Measurements from ENCODE around the gene ALOXE3.

ALOXE3 gene

GRCh38 chr17:8117980-8118768 is at the start of gene ALOXE3:
TSS of gene ALOXE3 (minus strand) at chr17:8118514. CDS start at chr17:8117990, 524 bp downstream.
- DNase-seq: no peak

GRCh38 chr17:8167526-8167925 is 49.2 kb upstream of the ALOXE3 start:
- DNase-seq: no peak

GRCh38 chr17:8166731-8167130 is 48.4 kb upstream of the ALOXE3 start:
- DNase-seq: no peak

- no peak for DNase-seq
Observed at GRCh38 chr17:8164815-8165131, 46.5 kb upstream of the ALOXE3 start.

- DNase-seq: peak; percentile 84
Observed at GRCh38 chr17:8163978-8164814, 45.9 kb upstream of the ALOXE3 start.

GRCh38 chr17:8162997-8163977 is 45.0 kb upstream of the ALOXE3 start:
- DNase-seq: peak; percentile 74

- peak; percentile 91 for DNase-seq
Observed at GRCh38 chr17:8162233-8162996, 44.1 kb upstream of the ALOXE3 start, which contains the start of gene VAMP2. TSS of gene VAMP2 (minus strand) at chr17:8162948. CDS start at chr17:8162879, 69 bp downstream.

GRCh38 chr17:8161289-8162232 is 43.2 kb upstream of the ALOXE3 start:
- no peak for DNase-seq

- DNase-seq: no peak
Observed at GRCh38 chr17:8160741-8161221, 42.5 kb upstream of the ALOXE3 start.

GRCh38 chr17:8160224-8160577 is 41.9 kb upstream of the ALOXE3 start:
- DNase-seq: no peak

GRCh38 chr17:8159459-8160223 is 41.3 kb upstream of the ALOXE3 start:
- no peak for DNase-seq

- no peak for DNase-seq
Observed at GRCh38 chr17:8159032-8159400, 40.7 kb upstream of the ALOXE3 start.

GRCh38 chr17:8158267-8159031 is 40.1 kb upstream of the ALOXE3 start:
- peak; percentile 96 for DNase-seq

- peak; percentile 99 for DNase-seq
Observed at GRCh38 chr17:8156246-8156992, 38.1 kb upstream of the ALOXE3 start.

- peak; percentile 67 for DNase-seq
Observed at GRCh38 chr17:8155996-8156245, 37.6 kb upstream of the ALOXE3 start.

GRCh38 chr17:8155231-8155995 is 37.1 kb upstream of the ALOXE3 start:
- no peak for DNase-seq

- DNase-seq: no peak
Observed at GRCh38 chr17:8154608-8155155, 36.4 kb upstream of the ALOXE3 start.
